ENCODE measurements around the gene TNK1.

The TNK1 gene

GRCh38 chr17:7419819-7420610 lies 39.1 kb downstream of the TNK1 start, which contains the start of gene SPEM1:
Gene SPEM1, plus strand, starts transcription at chr17:7420324. Its CDS starts 61 bp downstream, at chr17:7420385.
- no peaks in the 10 kb centered on the region for H3K27me3 ChIP-seq (replicated peaks; ENCODE audit: control insufficient read depth, insufficient read depth, low read length, poor library complexity, severe bottlenecking)
- H3K4me1 ChIP-seq (ENCODE audit: control insufficient read depth, insufficient read depth, low read length, poor library complexity, severe bottlenecking), result no peaks in the 10 kb centered on the region
- DNase-seq, result no peak
- no peaks in the 10 kb centered on the region for H3K9me3 ChIP-seq (ENCODE audit: control insufficient read depth, low read length)
- no peak within 1 kb of the TSS for H3K27ac ChIP-seq (ENCODE audit: insufficient read depth, low read length, poor library complexity, severe bottlenecking)
- no peaks in the 10 kb centered on the region for H3K36me3 ChIP-seq (ENCODE audit: control insufficient read depth, insufficient read depth, low read length)
- no peak within 1 kb of the TSS for H3K4me3 ChIP-seq (ENCODE audit: insufficient read depth, low read depth, low read length, poor library complexity, severe bottlenecking)

- Histone ChIP-seq H3K4me1 (ENCODE audit: control insufficient read depth, insufficient read depth, low read length, poor library complexity, severe bottlenecking) (no peaks in the 10 kb centered on the region), H3K27me3 (replicated peaks; ENCODE audit: control insufficient read depth, insufficient read depth, low read length, poor library complexity, severe bottlenecking) (no peaks in the 10 kb centered on the region), H3K36me3 (ENCODE audit: control insufficient read depth, insufficient read depth, low read length) (no peaks in the 10 kb centered on the region), H3K27ac (ENCODE audit: insufficient read depth, low read length, poor library complexity, severe bottlenecking) (no peak overlapping the region), H3K4me3 (ENCODE audit: insufficient read depth, low read depth, low read length, poor library complexity, severe bottlenecking) (no peak overlapping the region), H3K9me3 (ENCODE audit: control insufficient read depth, low read length) (no peaks in the 10 kb centered on the region)
- DNase-seq, result no peak
Observed at GRCh38 chr17:7421186-7421585, 40.3 kb downstream of the TNK1 start.

DNA sequence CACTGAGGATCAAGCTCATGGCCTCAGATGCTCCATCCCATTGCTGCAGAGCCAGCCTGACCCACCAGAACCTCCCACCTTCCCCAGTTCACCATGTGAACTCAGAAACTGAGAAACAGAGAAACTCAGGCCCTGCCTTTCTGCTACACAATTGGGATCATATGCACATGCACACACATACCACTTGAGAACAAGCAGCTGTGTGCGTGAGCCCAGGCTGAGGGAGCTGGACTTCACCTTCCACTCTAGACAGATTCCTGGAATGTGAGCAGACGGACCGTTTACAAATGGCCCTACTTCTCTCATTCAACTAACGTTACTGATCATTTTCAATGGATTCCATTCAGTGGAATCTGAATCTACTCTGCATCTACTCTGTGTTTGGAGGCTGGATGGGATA lies 42.8 kb downstream of the TNK1 start:
- no peaks in the 10 kb centered on the region for H3K27me3 ChIP-seq (replicated peaks; ENCODE audit: control insufficient read depth, insufficient read depth, low read length, poor library complexity, severe bottlenecking)
- no peaks in the 10 kb centered on the region for H3K36me3 ChIP-seq (ENCODE audit: control insufficient read depth, insufficient read depth, low read length)
- no peaks in the 10 kb centered on the region for H3K9me3 ChIP-seq (ENCODE audit: control insufficient read depth, low read length)
- H3K4me3 ChIP-seq (ENCODE audit: insufficient read depth, low read depth, low read length, poor library complexity, severe bottlenecking), result no peak overlapping the region
- no peaks in the 10 kb centered on the region for H3K4me1 ChIP-seq (ENCODE audit: control insufficient read depth, insufficient read depth, low read length, poor library complexity, severe bottlenecking)
- no peak for DNase-seq
- no peak overlapping the region for H3K27ac ChIP-seq (ENCODE audit: insufficient read depth, low read length, poor library complexity, severe bottlenecking)

GRCh38 chr17:7425316-7425715 lies 44.4 kb downstream of the TNK1 start, which contains the start of gene SPEM2:
Gene SPEM2, plus strand, starts transcription at chr17:7425616. Its CDS starts 73 bp downstream, at chr17:7425689.
- Histone ChIP-seq H3K27me3 (replicated peaks; ENCODE audit: control insufficient read depth, insufficient read depth, low read length, poor library complexity, severe bottlenecking) (no peaks in the 10 kb centered on the region), H3K4me3 (ENCODE audit: insufficient read depth, low read depth, low read length, poor library complexity, severe bottlenecking) (no peak within 1 kb of the TSS), H3K4me1 (ENCODE audit: control insufficient read depth, insufficient read depth, low read length, poor library complexity, severe bottlenecking) (no peaks in the 10 kb centered on the region), H3K36me3 (ENCODE audit: control insufficient read depth, insufficient read depth, low read length) (no peaks in the 10 kb centered on the region), H3K9me3 (ENCODE audit: control insufficient read depth, low read length) (no peaks in the 10 kb centered on the region), H3K27ac (ENCODE audit: insufficient read depth, low read length, poor library complexity, severe bottlenecking) (no peak within 1 kb of the TSS)
- no peak for DNase-seq

- H3K27ac ChIP-seq (ENCODE audit: insufficient read depth, low read length, poor library complexity, severe bottlenecking), result no peak overlapping the region
- H3K4me1 ChIP-seq (ENCODE audit: control insufficient read depth, insufficient read depth, low read length, poor library complexity, severe bottlenecking), result no peaks in the 10 kb centered on the region
- no peaks in the 10 kb centered on the region for H3K36me3 ChIP-seq (ENCODE audit: control insufficient read depth, insufficient read depth, low read length)
- DNase-seq, result no peak
- H3K9me3 ChIP-seq (ENCODE audit: control insufficient read depth, low read length), result no peaks in the 10 kb centered on the region
- no peaks in the 10 kb centered on the region for H3K27me3 ChIP-seq (replicated peaks; ENCODE audit: control insufficient read depth, insufficient read depth, low read length, poor library complexity, severe bottlenecking)
- no peak overlapping the region for H3K4me3 ChIP-seq (ENCODE audit: insufficient read depth, low read depth, low read length, poor library complexity, severe bottlenecking)
Observed at GRCh38 chr17:7425756-7426155, 44.9 kb downstream of the TNK1 start.

- no peaks in the 10 kb centered on the region for H3K27me3 ChIP-seq (replicated peaks; ENCODE audit: control insufficient read depth, insufficient read depth, low read length, poor library complexity, severe bottlenecking)
- no peak overlapping the region for H3K27ac ChIP-seq (ENCODE audit: insufficient read depth, low read length, poor library complexity, severe bottlenecking)
- H3K4me3 ChIP-seq (ENCODE audit: insufficient read depth, low read depth, low read length, poor library complexity, severe bottlenecking), result no peak overlapping the region
- no peaks in the 10 kb centered on the region for H3K4me1 ChIP-seq (ENCODE audit: control insufficient read depth, insufficient read depth, low read length, poor library complexity, severe bottlenecking)
- H3K36me3 ChIP-seq (ENCODE audit: control insufficient read depth, insufficient read depth, low read length), result no peaks in the 10 kb centered on the region
- DNase-seq, result no peak
- H3K9me3 ChIP-seq (ENCODE audit: control insufficient read depth, low read length), result no peaks in the 10 kb centered on the region
Observed at GRCh38 chr17:7426203-7426863, 45.4 kb downstream of the TNK1 start.

DNA sequence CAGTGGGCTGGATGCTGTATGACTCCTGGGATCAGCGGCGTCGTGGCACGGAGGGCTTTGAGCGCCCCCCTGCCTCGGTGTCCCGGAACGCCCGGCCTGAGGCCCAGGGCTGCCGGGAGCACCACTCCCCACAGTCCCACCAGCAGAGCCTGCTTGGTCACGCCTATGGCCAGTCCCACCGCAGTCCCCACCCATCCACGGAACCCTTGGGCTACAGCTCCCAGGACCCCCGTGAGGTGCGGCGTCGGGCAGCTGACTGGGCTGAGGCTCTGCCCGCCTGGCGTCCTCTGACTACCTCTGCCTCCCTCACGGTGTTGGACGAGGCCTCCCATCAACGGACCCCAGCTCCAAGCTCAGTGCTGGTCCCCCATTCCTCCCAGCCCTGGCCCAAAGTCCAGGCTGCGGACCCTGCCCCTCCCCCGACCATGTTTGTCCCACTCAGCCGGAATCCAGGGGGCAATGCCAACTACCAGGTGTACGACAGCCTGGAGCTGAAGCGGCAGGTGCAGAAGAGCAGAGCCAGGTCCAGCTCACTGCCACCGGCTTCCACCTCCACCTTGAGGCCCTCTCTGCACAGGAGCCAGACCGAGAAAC lies 46.1 kb downstream of the TNK1 start:
- Histone ChIP-seq H3K36me3 (ENCODE audit: control insufficient read depth, insufficient read depth, low read length) (no peaks in the 10 kb centered on the region), H3K9me3 (ENCODE audit: control insufficient read depth, low read length) (no peaks in the 10 kb centered on the region), H3K4me3 (ENCODE audit: insufficient read depth, low read depth, low read length, poor library complexity, severe bottlenecking) (no peak overlapping the region), H3K4me1 (ENCODE audit: control insufficient read depth, insufficient read depth, low read length, poor library complexity, severe bottlenecking) (no peaks in the 10 kb centered on the region), H3K27me3 (replicated peaks; ENCODE audit: control insufficient read depth, insufficient read depth, low read length, poor library complexity, severe bottlenecking) (no peaks in the 10 kb centered on the region), H3K27ac (ENCODE audit: insufficient read depth, low read length, poor library complexity, severe bottlenecking) (no peak overlapping the region)
- DNase-seq, result no peak

DNA sequence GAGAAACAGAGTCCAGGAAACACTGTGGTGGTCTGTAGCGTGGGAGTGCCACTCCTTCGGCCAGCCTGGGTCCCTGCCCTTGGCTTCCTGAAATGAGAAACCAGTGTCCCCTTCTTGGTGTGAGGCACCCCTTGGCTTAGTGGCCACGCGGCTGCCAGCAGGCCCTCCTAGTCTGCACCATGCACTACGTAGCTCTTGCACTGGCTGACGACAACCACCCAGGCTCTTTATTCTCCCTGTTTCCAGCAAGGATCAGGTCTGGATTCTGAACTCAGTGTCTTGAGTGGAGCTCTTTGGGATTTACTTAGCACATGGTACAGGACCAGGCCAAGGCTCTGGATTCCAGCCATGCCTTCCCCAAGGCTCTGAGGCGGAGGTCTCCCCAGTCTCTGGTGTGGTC lies 46.7 kb downstream of the TNK1 start:
- H3K4me3 ChIP-seq (ENCODE audit: insufficient read depth, low read depth, low read length, poor library complexity, severe bottlenecking), result no peak overlapping the region
- no peaks in the 10 kb centered on the region for H3K36me3 ChIP-seq (ENCODE audit: control insufficient read depth, insufficient read depth, low read length)
- H3K9me3 ChIP-seq (ENCODE audit: control insufficient read depth, low read length), result no peaks in the 10 kb centered on the region
- no peak overlapping the region for H3K27ac ChIP-seq (ENCODE audit: insufficient read depth, low read length, poor library complexity, severe bottlenecking)
- no peaks in the 10 kb centered on the region for H3K27me3 ChIP-seq (replicated peaks; ENCODE audit: control insufficient read depth, insufficient read depth, low read length, poor library complexity, severe bottlenecking)
- no peak for DNase-seq
- no peaks in the 10 kb centered on the region for H3K4me1 ChIP-seq (ENCODE audit: control insufficient read depth, insufficient read depth, low read length, poor library complexity, severe bottlenecking)

DNA sequence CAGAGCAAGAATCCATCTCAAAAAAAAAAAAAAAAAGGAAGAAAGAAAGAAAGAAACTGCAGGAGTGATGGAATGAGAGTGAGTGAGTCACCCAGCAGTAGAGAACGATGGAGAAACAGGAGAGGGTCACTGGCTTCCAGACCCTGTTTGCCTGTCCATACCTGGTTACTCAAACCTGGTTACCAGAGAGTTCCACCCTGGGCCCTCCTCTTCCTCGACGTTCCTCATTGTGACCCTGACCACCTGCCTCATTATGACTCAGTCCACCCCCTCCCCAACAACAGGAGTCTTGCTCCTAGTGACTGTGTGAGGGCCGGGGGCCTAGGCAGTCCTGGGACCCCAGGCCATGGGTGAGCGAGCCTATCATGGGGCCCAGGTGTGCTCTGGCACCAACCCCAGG lies 47.7 kb downstream of the TNK1 start, which contains the start of gene SPEM3:
TSS of gene SPEM3 (plus strand) at position 301 of the 400 bp plus-strand sequence. CDS start at position 347, 46 bp downstream.
- H3K4me1 ChIP-seq (ENCODE audit: control insufficient read depth, insufficient read depth, low read length, poor library complexity, severe bottlenecking), result no peaks in the 10 kb centered on the region
- H3K36me3 ChIP-seq (ENCODE audit: control insufficient read depth, insufficient read depth, low read length), result no peaks in the 10 kb centered on the region
- H3K4me3 ChIP-seq (ENCODE audit: insufficient read depth, low read depth, low read length, poor library complexity, severe bottlenecking), result no peak within 1 kb of the TSS
- DNase-seq, result no peak
- no peak within 1 kb of the TSS for H3K27ac ChIP-seq (ENCODE audit: insufficient read depth, low read length, poor library complexity, severe bottlenecking)
- H3K9me3 ChIP-seq (ENCODE audit: control insufficient read depth, low read length), result no peaks in the 10 kb centered on the region
- no peaks in the 10 kb centered on the region for H3K27me3 ChIP-seq (replicated peaks; ENCODE audit: control insufficient read depth, insufficient read depth, low read length, poor library complexity, severe bottlenecking)

DNA sequence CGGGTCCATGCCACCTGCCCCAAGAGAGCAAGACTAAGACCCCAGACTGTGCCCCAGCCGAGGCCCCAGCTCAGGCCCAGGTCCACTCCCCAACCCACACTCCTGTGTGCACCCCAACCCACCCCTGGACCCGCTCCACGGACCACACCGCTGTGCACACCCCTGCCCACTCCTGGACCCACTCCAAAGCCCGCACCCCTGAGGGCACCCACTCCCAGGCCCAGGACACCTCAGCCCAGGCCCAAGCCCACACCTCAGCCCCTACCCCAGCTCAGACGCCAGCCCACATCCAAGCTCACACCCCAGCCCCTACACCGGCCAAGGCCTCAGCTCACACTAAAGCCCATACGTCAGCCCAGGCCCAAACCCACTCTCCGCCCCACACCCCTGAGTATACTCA lies 48.8 kb downstream of the TNK1 start:
- no peaks in the 10 kb centered on the region for H3K9me3 ChIP-seq (ENCODE audit: control insufficient read depth, low read length)
- H3K4me1 ChIP-seq (ENCODE audit: control insufficient read depth, insufficient read depth, low read length, poor library complexity, severe bottlenecking), result no peaks in the 10 kb centered on the region
- no peaks in the 10 kb centered on the region for H3K36me3 ChIP-seq (ENCODE audit: control insufficient read depth, insufficient read depth, low read length)
- no peak overlapping the region for H3K4me3 ChIP-seq (ENCODE audit: insufficient read depth, low read depth, low read length, poor library complexity, severe bottlenecking)
- no peaks in the 10 kb centered on the region for H3K27me3 ChIP-seq (replicated peaks; ENCODE audit: control insufficient read depth, insufficient read depth, low read length, poor library complexity, severe bottlenecking)
- DNase-seq, result no peak
- no peak overlapping the region for H3K27ac ChIP-seq (ENCODE audit: insufficient read depth, low read length, poor library complexity, severe bottlenecking)
